SK-N-SH (cell line): ENCODE results near the gene LTBP1.

Source experiments
- CTCF ChIP-seq: fragments of 200-600 bp; sonication (generic); IDR thresholded peaks from 2 replicates; pipeline ENCODE4 v1.6.1; 2017; ENCODE audit warnings: antibody characterized with exemption, mild to moderate bottlenecking, moderate library complexity
- FOXJ3 ChIP-seq: sonication (generic); formaldehyde crosslinking; IDR thresholded peaks from 2 replicates; pipeline ENCODE4 v1.5.1; 2020; ENCODE audit warnings: mild to moderate bottlenecking, missing genetic modification reagents
- MXI1 ChIP-seq: IDR thresholded peaks from 2 replicates; pipeline ENCODE4 v1.6.1; 2012; ENCODE audit warnings: mild to moderate bottlenecking, low read depth, low read length, improper control_type of control experiment
- SMC3 ChIP-seq: IDR thresholded peaks from 2 replicates; pipeline ENCODE4 v1.6.1; 2012; ENCODE audit warnings: low read depth, low read length, improper control_type of control experiment
- TCF12 ChIP-seq: IDR thresholded peaks from 2 replicates; pipeline ENCODE4 v1.4.0; 2012
- USF1 ChIP-seq: IDR thresholded peaks from 2 replicates; pipeline ENCODE4 v1.4.0; 2012; ENCODE audit warnings: low read depth, borderline replicate concordance

GRCh38 chr2:33030326-33030725 is 83.6 kb downstream of the LTBP1 start:
- TF ChIP-seq TCF12 (no peak), MXI1 (no peak), CTCF (no peak), FOXJ3 (CRISPR knock-in tag) (no peak), SMC3 (no peak), USF1 (no peak)
